Fibroblast of villous mesenchyme (primary cell): ENCODE results near the gene STK39. TPM values are rescaled to one million over a fixed set of nuclear protein-coding genes. Genes with fewer than 3 reads are reported as not detected.

Experiments used
- DNase-seq: peaks from one replicate; pipeline ENCODE4 v3.0.0-alpha.2; 2010; ENCODE audit warnings: low read depth
- H3K4me3 ChIP-seq: 2 replicates; pipeline ENCODE4 v1.5.1; 2011; ENCODE audit warnings: low read depth, mild to moderate bottlenecking, low read length
- CTCF ChIP-seq: IDR thresholded peaks from 2 replicates; pipeline ENCODE4 v1.5.1; 2012; ENCODE audit warnings: low read depth, mild to moderate bottlenecking, low read length; ENCODE audit not compliant: insufficient read depth
- total RNA-seq: library from RNA; depleted of rRNA; stranded (reverse); fragments of >200 nt; gene quantifications from 2 replicates; pipeline ENCODE4 v1.2.3, GENCODE V29; 2012

STK39 gene
- total RNA-seq, 1 donor, result 27.2 TPM

DNA sequence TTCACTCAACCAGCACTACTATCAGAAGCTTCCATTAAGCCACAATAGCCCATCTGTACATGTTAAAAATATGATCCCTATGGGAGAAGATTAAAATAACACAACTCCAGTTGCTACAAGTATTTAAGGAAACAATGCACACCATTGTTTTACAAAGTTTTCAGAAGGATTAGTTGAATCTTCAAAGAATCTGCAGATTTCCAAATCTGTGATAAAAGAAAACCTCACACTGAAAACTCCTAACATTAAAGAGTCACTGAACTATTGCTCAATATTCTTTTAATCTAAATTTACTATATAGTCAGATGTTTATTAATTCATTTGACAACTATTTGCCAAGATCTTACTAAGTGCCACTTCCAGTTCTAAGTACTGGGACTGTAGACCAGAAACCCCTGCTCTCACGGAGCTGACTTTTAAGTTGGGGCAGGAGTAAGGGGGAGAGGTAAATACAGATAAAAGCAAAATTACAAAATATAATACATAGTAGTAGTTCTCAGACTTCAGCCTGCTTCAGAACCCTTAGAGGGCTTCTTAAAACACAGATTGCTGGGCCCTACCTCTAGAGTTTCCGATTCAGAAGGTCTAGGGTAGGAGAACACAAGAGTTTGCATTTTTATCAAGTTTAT lies 94.4 kb downstream of the STK39 start:
- no peak for DNase-seq
- TF ChIP-seq CTCF, result no peak
- H3K4me3 ChIP-seq, result no peak overlapping the region

- no peak for DNase-seq
- no peak for TF ChIP-seq CTCF
- no peak overlapping the region for H3K4me3 ChIP-seq
Measured at GRCh38 chr2:168149986-168150385, 97.4 kb downstream of the STK39 start.

DNA sequence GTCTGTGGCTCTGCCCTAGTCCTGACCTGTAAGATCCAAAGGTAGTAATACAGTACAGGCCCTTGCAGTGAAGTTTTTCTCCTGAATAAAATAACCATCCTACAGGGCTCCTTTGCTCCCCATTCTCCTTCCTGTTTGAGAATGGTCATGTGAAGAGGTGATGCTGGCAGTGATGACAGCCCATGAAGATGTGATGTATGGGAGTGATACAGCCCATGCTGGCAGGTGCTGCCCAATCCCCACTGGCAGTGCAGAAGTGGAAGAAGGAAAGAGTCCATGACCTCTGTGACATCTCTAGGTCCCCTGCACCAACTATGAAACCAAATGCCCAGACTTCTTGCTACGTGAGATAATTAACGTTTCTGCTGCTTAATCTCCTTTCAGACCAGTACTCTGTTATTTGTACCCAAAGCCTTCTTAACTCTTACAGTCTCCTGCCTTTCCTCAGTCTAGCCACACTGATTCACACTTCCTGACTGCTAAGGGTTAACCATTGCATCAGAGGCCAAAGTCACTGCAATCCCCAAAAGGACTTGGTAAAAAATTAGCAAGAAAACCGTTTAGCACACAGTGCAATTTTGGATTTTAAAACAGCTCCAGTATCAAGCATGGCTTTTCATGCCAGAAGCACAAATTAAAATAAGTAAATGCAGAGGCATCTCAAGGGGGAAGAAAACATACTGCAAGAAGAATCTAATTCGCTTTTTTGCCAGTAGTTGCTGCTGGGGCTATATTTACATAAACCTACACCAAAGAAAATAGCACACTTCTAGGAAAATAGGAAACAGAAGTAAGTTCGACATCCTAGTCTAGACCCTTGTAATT lies 98.0 kb downstream of the STK39 start:
- H3K4me3 ChIP-seq, result no peak overlapping the region
- DNase-seq, result peak; percentile 31
- TF ChIP-seq CTCF, result no peak

GRCh38 chr2:168147830-168148794 lies 99.3 kb downstream of the STK39 start:
- no peak for DNase-seq
- H3K4me3 ChIP-seq, result no peak overlapping the region
- no peak for TF ChIP-seq CTCF

- no peak for TF ChIP-seq CTCF
- H3K4me3 ChIP-seq, result no peak overlapping the region
- no peak for DNase-seq
Measured at GRCh38 chr2:168146892-168147810, 100.2 kb downstream of the STK39 start.
